ENCODE data around the gene RHEB.

DNA sequence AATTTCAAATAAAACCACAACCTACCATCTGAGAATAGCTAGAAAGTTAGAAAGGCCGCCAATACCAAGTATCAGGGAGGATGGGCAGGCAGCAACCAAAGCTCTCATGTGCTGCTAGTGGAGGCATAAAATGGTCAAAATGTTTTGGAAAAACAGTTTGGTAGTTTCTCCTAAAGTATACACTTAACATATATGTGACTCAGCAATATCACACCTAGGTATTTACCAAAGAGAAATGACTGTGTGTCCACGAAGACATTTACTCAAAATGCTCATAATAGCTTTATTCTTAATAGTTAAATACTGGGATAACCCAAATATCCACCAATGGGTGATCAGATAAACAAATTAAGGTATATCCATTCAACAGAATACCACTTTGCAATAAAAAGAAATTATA, 14.3 kb downstream of the RHEB start:
- TF ChIP-seq EZH2 (IDR thresholded peaks at IDR 0.05; ENCODE audit: borderline replicate concordance, insufficient read depth, low read depth, low read length, poor library complexity, severe bottlenecking), result no peak
- TF ChIP-seq, protein P1, sequence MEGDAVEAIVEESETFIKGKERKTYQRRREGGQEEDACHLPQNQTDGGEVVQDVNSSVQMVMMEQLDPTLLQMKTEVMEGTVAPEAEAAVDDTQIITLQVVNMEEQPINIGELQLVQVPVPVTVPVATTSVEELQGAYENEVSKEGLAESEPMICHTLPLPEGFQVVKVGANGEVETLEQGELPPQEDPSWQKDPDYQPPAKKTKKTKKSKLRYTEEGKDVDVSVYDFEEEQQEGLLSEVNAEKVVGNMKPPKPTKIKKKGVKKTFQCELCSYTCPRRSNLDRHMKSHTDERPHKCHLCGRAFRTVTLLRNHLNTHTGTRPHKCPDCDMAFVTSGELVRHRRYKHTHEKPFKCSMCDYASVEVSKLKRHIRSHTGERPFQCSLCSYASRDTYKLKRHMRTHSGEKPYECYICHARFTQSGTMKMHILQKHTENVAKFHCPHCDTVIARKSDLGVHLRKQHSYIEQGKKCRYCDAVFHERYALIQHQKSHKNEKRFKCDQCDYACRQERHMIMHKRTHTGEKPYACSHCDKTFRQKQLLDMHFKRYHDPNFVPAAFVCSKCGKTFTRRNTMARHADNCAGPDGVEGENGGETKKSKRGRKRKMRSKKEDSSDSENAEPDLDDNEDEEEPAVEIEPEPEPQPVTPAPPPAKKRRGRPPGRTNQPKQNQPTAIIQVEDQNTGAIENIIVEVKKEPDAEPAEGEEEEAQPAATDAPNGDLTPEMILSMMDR (IDR thresholded peaks at IDR 0.05), result no peak
